IPS-18c (cell line): Measurements from ENCODE around the gene UCP2.
"Not testable (repeated sequence)": the region's sequence is repeated elsewhere in the genome, so short reads cannot be mapped to it uniquely, and the experiment has no call there.

ENCODE experiments used
- H3K4me3 ChIP-seq: 2 replicates; pipeline ENCODE4 v1.7.0; 2013; ENCODE audit warnings: low read depth, mild to moderate bottlenecking, low read length, moderate library complexity; ENCODE audit not compliant: insufficient read depth
- H3K9me3 ChIP-seq: one replicate; pipeline ENCODE4 v1.6.1; 2013; ENCODE audit warnings: mild to moderate bottlenecking, low read length, moderate library complexity; ENCODE audit not compliant: control insufficient read depth, insufficient read depth

Gene UCP2

DNA sequence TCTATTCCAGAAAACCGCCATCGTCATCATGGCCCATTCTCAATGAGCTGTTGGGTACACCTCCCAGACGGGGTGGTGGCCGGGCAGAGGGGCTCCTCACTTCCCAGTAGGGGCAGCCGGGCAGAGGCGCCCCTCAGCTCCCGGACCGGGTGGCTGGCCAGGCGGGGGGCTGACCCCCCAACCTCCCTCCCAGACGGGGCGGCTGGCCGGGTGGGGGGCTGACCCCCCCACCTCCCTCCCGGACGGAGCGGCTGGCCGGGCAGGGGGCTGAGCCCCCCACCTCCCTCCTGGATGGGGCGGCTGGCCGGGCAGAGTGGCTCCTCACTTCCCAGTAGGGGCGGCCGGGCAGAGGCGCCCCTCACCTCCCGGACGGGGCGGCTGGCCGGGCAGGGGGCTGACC is 46.6 kb downstream of the UCP2 start:
- not testable (repeated sequence) for H3K9me3 ChIP-seq

DNA sequence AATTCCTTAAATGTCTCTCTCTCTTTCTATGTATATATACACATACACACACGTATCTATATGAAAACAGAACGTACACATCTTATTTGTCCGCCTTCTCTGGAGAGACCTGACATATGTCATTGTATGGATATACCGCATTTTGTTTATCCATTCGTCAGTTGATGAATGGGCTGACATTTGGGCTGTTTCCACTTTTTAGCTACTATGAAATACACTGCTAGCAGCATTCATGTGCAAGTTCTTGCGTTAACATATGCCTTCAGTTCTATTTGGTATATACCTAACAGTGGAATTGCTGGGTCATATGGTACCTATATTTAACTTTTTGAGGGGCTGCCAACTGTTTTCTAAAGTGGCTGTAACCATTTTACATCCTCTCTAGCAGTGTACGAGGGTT is 49.9 kb downstream of the UCP2 start:
- H3K4me3 ChIP-seq: no peak overlapping the region

More for the DNA sequence above, 46.6 kb downstream of the UCP2 start:
- not testable (repeated sequence) for H3K4me3 ChIP-seq

DNA sequence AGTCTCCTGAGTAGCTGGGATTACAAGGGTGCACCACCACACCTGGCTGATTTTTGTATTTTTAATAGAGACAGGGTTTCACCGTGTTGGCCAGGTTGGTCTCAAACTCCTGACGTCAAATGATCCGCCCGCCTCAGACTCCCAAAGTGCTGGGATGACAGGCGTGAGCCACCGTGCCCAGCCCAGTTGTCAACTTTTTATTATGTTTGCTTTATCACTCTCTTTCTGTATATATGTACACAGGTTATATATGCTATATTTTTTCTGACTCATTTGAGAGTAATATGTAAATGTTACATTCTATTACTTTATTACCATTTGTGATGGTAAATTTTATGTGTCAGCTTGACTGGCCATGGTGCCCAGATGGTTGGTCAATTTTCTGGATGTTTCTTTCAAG is 50.7 kb downstream of the UCP2 start:
- H3K9me3 ChIP-seq: peaks cover 1% of the 10 kb centered on the region
- H3K4me3 ChIP-seq: no peak overlapping the region

More for the DNA sequence above, 49.9 kb downstream of the UCP2 start:
- peaks cover 4% of the 10 kb centered on the region for H3K9me3 ChIP-seq

DNA sequence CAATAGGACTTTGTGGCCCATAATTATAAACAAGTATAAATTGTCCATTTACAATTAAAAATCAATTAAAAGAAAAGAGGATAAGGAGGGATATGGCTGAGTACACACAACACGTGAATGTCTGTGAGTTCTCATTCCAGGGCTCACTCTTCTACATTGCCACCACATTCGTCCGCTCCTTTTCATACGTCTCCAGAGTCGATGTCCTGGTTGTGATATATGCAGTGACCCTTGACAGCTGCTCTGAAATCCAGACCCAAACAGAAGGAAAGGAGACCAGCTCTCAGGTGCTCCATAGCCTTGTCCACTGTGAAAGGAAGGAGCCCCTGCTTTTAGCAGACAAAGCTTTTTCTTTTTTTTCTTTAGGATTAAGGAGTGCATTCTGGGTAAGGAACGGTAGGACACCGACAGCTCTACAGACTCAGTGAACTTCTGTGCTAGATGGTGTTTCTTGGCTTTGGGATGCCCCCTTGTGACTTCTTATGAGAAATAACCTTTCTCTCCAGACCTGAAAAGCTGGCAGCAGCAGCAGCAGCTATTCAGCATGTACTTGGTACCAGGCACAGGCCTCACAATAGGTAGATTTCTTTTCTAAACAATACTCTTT is 51.5 kb downstream of the UCP2 start:
- H3K9me3 ChIP-seq: no peaks in the 10 kb centered on the region
- H3K4me3 ChIP-seq: no peak overlapping the region

DNA sequence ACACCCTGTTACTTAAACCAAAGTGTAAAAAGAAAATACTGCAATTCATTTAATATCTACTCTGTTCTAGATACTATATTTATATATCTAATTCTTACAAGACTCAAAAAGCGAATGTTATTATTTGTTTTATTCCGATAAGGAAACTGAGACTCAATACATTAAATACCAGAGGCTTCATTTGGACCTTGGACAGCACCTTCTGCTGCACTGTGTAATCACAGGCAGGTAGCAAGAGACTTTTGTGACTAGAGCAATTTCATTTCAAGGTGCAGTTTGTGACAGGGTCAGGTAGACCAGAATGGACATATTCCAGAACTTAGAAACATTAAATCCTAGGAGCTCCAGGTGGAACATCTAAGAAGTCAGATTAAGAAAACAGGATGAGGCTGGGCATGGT is 53.3 kb downstream of the UCP2 start:
- Histone ChIP-seq H3K4me3 (no peak overlapping the region), H3K9me3 (no peaks in the 10 kb centered on the region)
